PC-9 (cell line): Measurements from ENCODE around the gene RASAL2. TPM values are rescaled to one million over a fixed set of nuclear protein-coding genes. Genes with fewer than 3 reads are reported as not detected.

ENCODE experiments used
- BruUV-seq: library from RNA; stranded (reverse); fragments of 400-500 nt; replicated peaks from 2 replicates; lab custom pipeline; 2021; lab: Mats Ljungman, UMichigan
- CTCF ChIA-PET: fragments of 300-600 bp; sonication (Branson Sonifier 250); formaldehyde crosslinking; loops from one replicate; lab custom pipeline; 2022; ENCODE audit warnings: antibody characterized with exemption; lab: Charles Lee
- POLR2A ChIA-PET: fragments of 300-600 bp; sonication (Branson Sonifier 250); formaldehyde crosslinking; loops from one replicate; lab custom pipeline; 2022; ENCODE audit warnings: antibody characterized with exemption; ENCODE audit not compliant: unreplicated experiment; lab: Charles Lee
- DNase-seq, 2 experiments: peaks; one replicate each; pipeline versions ENCODE4 v3.0.0 to v3.0.0-alpha.2; 2015 to 2022; ENCODE audit warnings: mixed read lengths in 1 of 2
- H2AFZ ChIP-seq: fragments of 200-600 bp; sonication (generic); 2 replicates; pipeline ENCODE4 v1.8.1; 2017; ENCODE audit warnings: antibody characterized with exemption
- H3F3A ChIP-seq: fragments of 200-600 bp; sonication (generic); 2 replicates; pipeline ENCODE4 v1.8.1; 2017; ENCODE audit warnings: antibody characterized with exemption, mild to moderate bottlenecking, low read depth; ENCODE audit not compliant: insufficient read depth
- H3K27ac ChIP-seq: fragments of 200-600 bp; sonication (generic); 2 replicates; pipeline ENCODE4 v1.6.1; 2016; ENCODE audit warnings: mixed run types
- H3K27me3 ChIP-seq: fragments of 200-600 bp; sonication (generic); 2 replicates; pipeline ENCODE4 v1.6.1; 2016; ENCODE audit warnings: low read depth, mixed run types; ENCODE audit not compliant: insufficient read depth
- H3K36me3 ChIP-seq: fragments of 200-600 bp; sonication (generic); 2 replicates; pipeline ENCODE4 v1.6.1; 2016; ENCODE audit warnings: low read depth, mixed run types
- H3K4me1 ChIP-seq: fragments of 200-600 bp; sonication (generic); replicated peaks from 2 replicates; pipeline ENCODE4 v1.6.1; 2016; ENCODE audit warnings: mixed run types; ENCODE audit not compliant: insufficient read depth
- H3K4me2 ChIP-seq: fragments of 200-600 bp; sonication (generic); 2 replicates; pipeline ENCODE4 v1.6.1; 2017; ENCODE audit warnings: mixed run types
- H3K4me3 ChIP-seq: fragments of 200-600 bp; sonication (generic); 2 replicates; pipeline ENCODE4 v1.6.1; 2016; ENCODE audit warnings: mixed run types
- H3K79me2 ChIP-seq: fragments of 200-600 bp; sonication (generic); 2 replicates; pipeline ENCODE4 v1.6.1; 2017; ENCODE audit warnings: low read depth, mixed run types
- H3K9me2 ChIP-seq: fragments of 200-600 bp; sonication (generic); 2 replicates; pipeline ENCODE4 v1.8.1; 2017; ENCODE audit warnings: mild to moderate bottlenecking; ENCODE audit not compliant: insufficient read depth
- H3K9me3 ChIP-seq: fragments of 200-600 bp; sonication (generic); 2 replicates; pipeline ENCODE4 v1.8.1; 2016; ENCODE audit warnings: low read depth; ENCODE audit not compliant: insufficient read depth
- H4K20me1 ChIP-seq: fragments of 200-600 bp; sonication (generic); 2 replicates; pipeline ENCODE4 v1.8.1; 2017; ENCODE audit not compliant: insufficient read depth
- CTCF ChIP-seq: fragments of 200-600 bp; sonication (generic); conservative IDR thresholded peaks from 2 replicates; pipeline ENCODE4 v1.6.1; 2017; ENCODE audit warnings: mixed run types, antibody characterized with exemption, mild to moderate bottlenecking, moderate library complexity
- EZH2 ChIP-seq: fragments of 200-600 bp; sonication (generic); IDR thresholded peaks from 2 replicates; pipeline ENCODE4 v1.8.0; 2017; ENCODE audit warnings: antibody characterized with exemption, low read depth
- intact Hi-C: fragments of 100-400 bp; cut with micrococcal nuclease; formaldehyde crosslinking; loops from one replicate; pipeline ENCODE4 v1.10.0; 2022; ENCODE audit not compliant: unreplicated experiment
- total RNA-seq: library from RNA; stranded (reverse); gene quantifications from 2 replicates; pipeline ENCODE4 v1.2.3, GENCODE V29; 2021

Gene RASAL2
- total RNA-seq, 1 experiment from 2014 or later, result 54.1 TPM

- no TSS peak for BruUV-seq
- H3K27me3 ChIP-seq, result no peaks in the 10 kb centered on the region
- H3K36me3 ChIP-seq, result peaks cover 30% of the 10 kb centered on the region; the same call in 1 of the 2 replicates
- H2AFZ ChIP-seq, result no peak overlapping the region
- no peak overlapping the region for H3K4me3 ChIP-seq
- no peak overlapping the region for H3K27ac ChIP-seq
- intact Hi-C loops, result no loop called here
- no peaks in the 10 kb centered on the region for H3K4me1 ChIP-seq
- no peaks in the 10 kb centered on the region for H4K20me1 ChIP-seq
- H3K9me2 ChIP-seq, result no peaks in the 10 kb centered on the region; the same call in 1 of the 2 replicates
- ChIA-PET POLR2A (no interaction called here), CTCF (no interaction called here)
- no peak for DNase-seq
- TF ChIP-seq CTCF, result no peak
- TF ChIP-seq EZH2, result no peak
- H3K4me2 ChIP-seq, result no peak overlapping the region
- H3K79me2 ChIP-seq, result no peaks in the 10 kb centered on the region
- H3F3A ChIP-seq, result no peaks in the 10 kb centered on the region
- H3K9me3 ChIP-seq, result no peaks in the 10 kb centered on the region
Observed at GRCh38 chr1:178442925-178443324, 349.0 kb downstream of the RASAL2 start.

GRCh38 chr1:178450871-178451270 lies 357.0 kb downstream of the RASAL2 start:
- no peak overlapping the region for H3K4me3 ChIP-seq
- peaks cover 20% of the 10 kb centered on the region; the same call in 1 of the 2 replicates for H3K36me3 ChIP-seq
- intact Hi-C loops, result loop anchor here (5.0 kb wide), 1 partner anchor 139 kb away; no protein-coding TSS in a partner anchor
- no peaks in the 10 kb centered on the region for H3K79me2 ChIP-seq
- no peaks in the 10 kb centered on the region for H3K9me3 ChIP-seq
- H3K9me2 ChIP-seq, result no peaks in the 10 kb centered on the region; the same call in 1 of the 2 replicates
- H3K4me1 ChIP-seq, result peaks cover 10% of the 10 kb centered on the region; the same call in 1 of the 2 replicates
- H3K27me3 ChIP-seq, result no peaks in the 10 kb centered on the region
- TF ChIP-seq CTCF (no peak), EZH2 (no peak)
- ChIA-PET POLR2A (interaction anchor here (0.6 kb wide), 1 partner anchor 14 kb away, joined by 6 read pairs; no protein-coding TSS in a partner anchor), CTCF (no interaction called here)
- H3F3A ChIP-seq, result peaks cover 6% of the 10 kb centered on the region; the same call in 1 of the 2 replicates
- no peak for DNase-seq
- no peak overlapping the region for H3K4me2 ChIP-seq
- H2AFZ ChIP-seq, result no peak overlapping the region
- no peak overlapping the region for H3K27ac ChIP-seq
- BruUV-seq, result no TSS peak
- no peaks in the 10 kb centered on the region for H4K20me1 ChIP-seq

- H3K79me2 ChIP-seq, result no peaks in the 10 kb centered on the region
- intact Hi-C loops, result loop anchor here (5.0 kb wide), 1 partner anchor 139 kb away; no protein-coding TSS in a partner anchor
- ChIA-PET CTCF (no interaction called here), POLR2A (interaction anchor here (0.6 kb wide), 1 partner anchor 141 kb away, joined by 3 read pairs; no protein-coding TSS in a partner anchor)
- no peak overlapping the region for H3K4me3 ChIP-seq
- H2AFZ ChIP-seq, result no peak overlapping the region
- no peaks in the 10 kb centered on the region; the same call in 1 of the 2 replicates for H3K9me2 ChIP-seq
- H3K36me3 ChIP-seq, result peaks cover 20% of the 10 kb centered on the region; the same call in 1 of the 2 replicates
- TF ChIP-seq EZH2 (no peak), CTCF (no peak)
- no peak overlapping the region for H3K4me2 ChIP-seq
- no peaks in the 10 kb centered on the region for H4K20me1 ChIP-seq
- H3K9me3 ChIP-seq, result no peaks in the 10 kb centered on the region
- H3F3A ChIP-seq, result peaks cover 6% of the 10 kb centered on the region; the same call in 1 of the 2 replicates
- no peak overlapping the region for H3K27ac ChIP-seq
- peaks cover 10% of the 10 kb centered on the region; the same call in 1 of the 2 replicates for H3K4me1 ChIP-seq
- no peaks in the 10 kb centered on the region for H3K27me3 ChIP-seq
- BruUV-seq, result no TSS peak
- DNase-seq, result peak in 1 of 2 experiments; percentile 39
Observed at GRCh38 chr1:178451529-178451928, 357.6 kb downstream of the RASAL2 start.
